ENCODE results near the gene ZNF423.

The ZNF423 gene

DNA sequence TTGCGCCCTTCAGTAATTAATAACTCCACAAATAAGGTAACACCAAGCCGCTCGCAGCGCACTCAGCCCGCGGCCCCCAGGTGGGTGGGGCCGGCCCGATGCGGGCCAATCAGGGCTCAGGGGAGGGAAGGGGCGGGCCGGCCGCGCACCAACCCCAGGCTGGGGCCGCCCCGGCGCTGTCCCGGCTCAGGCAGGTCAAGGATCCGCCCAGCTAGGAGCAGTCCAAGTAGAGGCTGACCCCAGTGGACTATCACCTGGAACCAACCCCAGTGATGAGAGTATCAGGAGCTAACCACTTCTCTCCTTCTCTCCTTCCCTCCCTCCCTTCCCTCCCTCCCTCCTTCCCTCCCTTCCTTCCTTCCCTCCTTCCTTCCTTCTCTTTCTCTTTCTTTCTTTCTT is 371.5 kb downstream of the ZNF423 start:
- Histone ChIP-seq H2AFZ (ENCODE audit: low read length) (no peak overlapping the region), H3K27ac (ENCODE audit: low read length) (no peak overlapping the region), H3F3A (ENCODE audit: insufficient read depth, low read length) (no peaks in the 10 kb centered on the region), H3K9me3 (replicated peaks; ENCODE audit: insufficient read depth, low read length) (no peaks in the 10 kb centered on the region), H3K27me3 (replicated peaks; ENCODE audit: insufficient read depth, low read length) (no peaks in the 10 kb centered on the region), H3K36me3 (replicated peaks; ENCODE audit: insufficient read depth, low read length) (no peaks in the 10 kb centered on the region), H3K79me2 (ENCODE audit: low read length) (no peaks in the 10 kb centered on the region), H3K4me3 (ENCODE audit: low read length) (0 out of 2 replicates have a peak overlapping the region, but pooled peaks have one; percentile 1), H4K20me1 (ENCODE audit: insufficient read depth, low read length) (no peaks in the 10 kb centered on the region), H3K9me2 (replicated peaks; ENCODE audit: insufficient read depth, low read length) (no peaks in the 10 kb centered on the region), H3K4me2 (ENCODE audit: low read depth, low read length) (peak overlapping the region; percentile 49), H3K9ac (ENCODE audit: low read length) (no peak overlapping the region), H3K4me1 (ENCODE audit: low read length) (peaks cover 5% of the 10 kb centered on the region; the same call in 1 of the 2 replicates)
- TF ChIP-seq EZH2 (optimal IDR thresholded peaks at IDR 0.05; ENCODE audit: low read depth, low read length) = no peak
- TF ChIP-seq, protein P1, sequence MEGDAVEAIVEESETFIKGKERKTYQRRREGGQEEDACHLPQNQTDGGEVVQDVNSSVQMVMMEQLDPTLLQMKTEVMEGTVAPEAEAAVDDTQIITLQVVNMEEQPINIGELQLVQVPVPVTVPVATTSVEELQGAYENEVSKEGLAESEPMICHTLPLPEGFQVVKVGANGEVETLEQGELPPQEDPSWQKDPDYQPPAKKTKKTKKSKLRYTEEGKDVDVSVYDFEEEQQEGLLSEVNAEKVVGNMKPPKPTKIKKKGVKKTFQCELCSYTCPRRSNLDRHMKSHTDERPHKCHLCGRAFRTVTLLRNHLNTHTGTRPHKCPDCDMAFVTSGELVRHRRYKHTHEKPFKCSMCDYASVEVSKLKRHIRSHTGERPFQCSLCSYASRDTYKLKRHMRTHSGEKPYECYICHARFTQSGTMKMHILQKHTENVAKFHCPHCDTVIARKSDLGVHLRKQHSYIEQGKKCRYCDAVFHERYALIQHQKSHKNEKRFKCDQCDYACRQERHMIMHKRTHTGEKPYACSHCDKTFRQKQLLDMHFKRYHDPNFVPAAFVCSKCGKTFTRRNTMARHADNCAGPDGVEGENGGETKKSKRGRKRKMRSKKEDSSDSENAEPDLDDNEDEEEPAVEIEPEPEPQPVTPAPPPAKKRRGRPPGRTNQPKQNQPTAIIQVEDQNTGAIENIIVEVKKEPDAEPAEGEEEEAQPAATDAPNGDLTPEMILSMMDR (IDR thresholded peaks at IDR 0.05; ENCODE audit: low read length) = no peak
- no peak for TF ChIP-seq EZH2phosphoT487 (IDR thresholded peaks at IDR 0.05; ENCODE audit: low read length)
- DNase-seq = peak; percentile 71

DNA sequence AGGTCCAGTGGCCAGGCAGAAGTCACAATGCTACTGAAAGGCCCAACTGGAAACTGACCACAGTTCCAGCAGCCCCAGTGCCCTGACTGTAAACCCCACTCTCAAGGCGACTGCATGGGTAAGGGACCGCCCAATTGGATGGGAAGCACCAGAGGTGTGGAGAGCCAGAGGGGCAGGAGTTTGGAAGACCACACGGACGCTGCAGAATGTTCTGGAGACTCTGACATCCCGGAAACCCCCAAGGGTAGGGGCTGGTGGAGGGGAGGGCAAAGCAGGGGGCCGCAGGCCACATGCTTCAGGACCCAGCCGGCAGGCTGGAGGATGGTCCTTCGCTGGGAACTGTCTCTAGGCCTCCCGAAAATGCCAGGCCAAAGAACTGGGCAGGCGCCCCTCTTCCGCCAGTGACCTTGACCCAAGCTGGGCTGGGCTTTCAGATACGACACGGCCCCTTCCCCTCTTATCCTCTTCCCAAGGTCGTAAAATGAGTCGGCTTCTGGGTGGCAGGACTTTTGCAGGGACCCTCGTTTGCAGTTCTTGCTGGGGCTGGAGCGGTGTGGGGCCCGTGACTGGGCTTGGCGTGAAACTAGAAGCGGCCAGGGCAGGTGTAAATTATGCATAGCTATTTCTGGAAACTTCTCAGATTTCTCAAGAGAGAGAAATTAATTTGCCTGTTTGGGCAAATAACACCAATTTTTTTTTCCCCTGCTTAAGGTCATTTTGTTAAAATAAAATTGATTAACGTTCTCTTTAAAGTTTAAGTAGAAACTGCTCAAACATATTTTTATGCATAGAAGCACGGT is 372.1 kb downstream of the ZNF423 start:
- H2AFZ ChIP-seq (ENCODE audit: low read length) = 0 out of 2 replicates have a peak overlapping the region, but pooled peaks have one; percentile 34
- DNase-seq = no peak
- no peak overlapping the region for H3K27ac ChIP-seq (ENCODE audit: low read length)
- peak overlapping the region; percentile 49 for H3K4me2 ChIP-seq (ENCODE audit: low read depth, low read length)
- H3K9me3 ChIP-seq (replicated peaks; ENCODE audit: insufficient read depth, low read length) = no peaks in the 10 kb centered on the region
- TF ChIP-seq EZH2phosphoT487 (IDR thresholded peaks at IDR 0.05; ENCODE audit: low read length) (no peak), EZH2 (optimal IDR thresholded peaks at IDR 0.05; ENCODE audit: low read depth, low read length) (no peak)
- TF ChIP-seq, protein P1 (IDR thresholded peaks at IDR 0.05; ENCODE audit: low read length) = no peak
- H3K4me3 ChIP-seq (ENCODE audit: low read length) = 0 out of 2 replicates have a peak overlapping the region, but pooled peaks have one; percentile 1
- no peaks in the 10 kb centered on the region for H3K9me2 ChIP-seq (replicated peaks; ENCODE audit: insufficient read depth, low read length)
- H3K36me3 ChIP-seq (replicated peaks; ENCODE audit: insufficient read depth, low read length) = no peaks in the 10 kb centered on the region
- H3F3A ChIP-seq (ENCODE audit: insufficient read depth, low read length) = no peaks in the 10 kb centered on the region
- no peaks in the 10 kb centered on the region for H4K20me1 ChIP-seq (ENCODE audit: insufficient read depth, low read length)
- H3K79me2 ChIP-seq (ENCODE audit: low read length) = no peaks in the 10 kb centered on the region
- peaks cover 7% of the 10 kb centered on the region; the same call in 1 of the 2 replicates for H3K4me1 ChIP-seq (ENCODE audit: low read length)
- no peaks in the 10 kb centered on the region for H3K27me3 ChIP-seq (replicated peaks; ENCODE audit: insufficient read depth, low read length)
- H3K9ac ChIP-seq (ENCODE audit: low read length) = no peak overlapping the region

DNA sequence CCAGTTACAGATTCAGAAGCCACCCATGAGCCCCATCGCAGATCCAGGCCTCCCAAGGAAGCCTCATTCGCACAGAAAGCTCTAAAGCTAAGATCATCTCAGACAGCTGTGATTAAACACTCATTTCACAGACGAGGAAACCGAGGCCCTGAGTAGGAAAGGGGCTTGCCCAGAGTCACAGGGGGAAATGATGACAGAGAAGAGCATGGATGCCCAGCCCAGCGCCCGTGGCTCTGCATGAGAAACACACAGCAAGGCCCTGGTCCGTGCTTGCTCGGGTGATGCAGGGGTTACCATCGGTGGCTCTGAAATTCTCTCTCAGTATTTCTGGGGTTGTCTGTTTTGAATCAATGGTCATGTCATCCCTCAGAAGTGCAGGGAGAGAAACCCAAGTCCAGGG is 372.7 kb downstream of the ZNF423 start:
- TF ChIP-seq, protein P1 (IDR thresholded peaks at IDR 0.05; ENCODE audit: low read length) = no peak
- TF ChIP-seq EZH2phosphoT487 (IDR thresholded peaks at IDR 0.05; ENCODE audit: low read length) (no peak), EZH2 (optimal IDR thresholded peaks at IDR 0.05; ENCODE audit: low read depth, low read length) (no peak)
- Histone ChIP-seq H3K27me3 (replicated peaks; ENCODE audit: insufficient read depth, low read length) (no peaks in the 10 kb centered on the region), H3K4me3 (ENCODE audit: low read length) (no peak overlapping the region), H4K20me1 (ENCODE audit: insufficient read depth, low read length) (no peaks in the 10 kb centered on the region), H3K9me2 (replicated peaks; ENCODE audit: insufficient read depth, low read length) (no peaks in the 10 kb centered on the region), H3K36me3 (replicated peaks; ENCODE audit: insufficient read depth, low read length) (no peaks in the 10 kb centered on the region), H3K79me2 (ENCODE audit: low read length) (no peaks in the 10 kb centered on the region), H3K4me1 (ENCODE audit: low read length) (peaks cover 13% of the 10 kb centered on the region; the same call in 1 of the 2 replicates), H3F3A (ENCODE audit: insufficient read depth, low read length) (peaks cover 5% of the 10 kb centered on the region; the same call in 1 of the 2 replicates), H3K9ac (ENCODE audit: low read length) (no peak overlapping the region), H3K9me3 (replicated peaks; ENCODE audit: insufficient read depth, low read length) (no peaks in the 10 kb centered on the region), H3K4me2 (ENCODE audit: low read depth, low read length) (no peak overlapping the region), H3K27ac (ENCODE audit: low read length) (no peak overlapping the region), H2AFZ (ENCODE audit: low read length) (no peak overlapping the region)
- DNase-seq = no peak

Data from MM.1S (cell line).